Measurements from ENCODE around the gene CTDSP2.
"Not testable (repeated sequence)": the region's sequence is repeated elsewhere in the genome, so short reads cannot be mapped to it uniquely, and the experiment has no call there.

CTDSP2 gene

DNA sequence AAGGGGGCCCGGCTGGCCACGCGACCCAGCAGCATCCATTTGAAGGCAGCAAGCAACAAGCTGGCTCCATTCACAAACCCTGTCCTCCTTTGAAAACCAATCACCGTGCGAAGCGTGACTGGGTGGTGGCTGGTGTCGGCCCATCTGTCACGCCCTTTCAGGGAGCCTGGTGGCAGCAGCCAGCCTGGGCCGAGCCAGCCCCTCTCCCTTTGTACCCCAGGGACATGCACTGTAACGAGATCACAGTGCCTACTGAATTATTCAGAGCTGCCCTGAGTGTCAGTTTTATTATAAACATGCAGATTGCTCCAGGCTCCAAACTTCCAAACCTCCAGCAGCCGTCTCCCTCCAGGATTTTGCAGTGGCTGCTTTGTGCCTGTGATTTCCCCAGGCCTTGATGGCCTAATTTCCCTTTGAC, 22.3 kb upstream of the CTDSP2 start:
- Mint-ChIP-seq H3K36me3 (ENCODE audit: low read depth) (peaks cover 2% of the 10 kb centered on the region), H3K27me3 (ENCODE audit: low read depth) (no peaks in the 10 kb centered on the region), H3K4me3 (no peak overlapping the region), H3K4me1 (ENCODE audit: low read depth) (peaks cover 5% of the 10 kb centered on the region), H3K27ac (no peak overlapping the region), H3K9me3 (no peaks in the 10 kb centered on the region)

DNA sequence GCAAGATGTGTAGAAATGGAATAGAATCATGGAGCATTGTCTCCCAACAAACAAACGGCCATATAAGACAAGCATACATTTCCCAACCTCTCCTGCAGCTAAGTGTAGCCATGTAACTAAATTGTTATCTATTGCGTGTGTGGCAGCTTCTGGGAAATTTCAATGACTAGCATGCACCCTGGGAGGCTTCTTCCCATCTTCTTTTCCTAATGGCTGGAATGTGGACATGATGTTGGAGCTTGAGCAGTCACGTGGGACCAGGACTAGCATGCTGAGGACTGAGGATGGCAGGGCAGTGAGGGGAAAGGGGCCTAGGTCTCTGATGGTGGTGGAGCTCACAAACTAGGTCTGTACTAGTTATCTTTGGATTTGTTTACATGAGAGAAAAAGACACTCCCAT, 21.7 kb upstream of the CTDSP2 start:
- H3K27me3 Mint-ChIP-seq (ENCODE audit: low read depth) = no peaks in the 10 kb centered on the region

DNA sequence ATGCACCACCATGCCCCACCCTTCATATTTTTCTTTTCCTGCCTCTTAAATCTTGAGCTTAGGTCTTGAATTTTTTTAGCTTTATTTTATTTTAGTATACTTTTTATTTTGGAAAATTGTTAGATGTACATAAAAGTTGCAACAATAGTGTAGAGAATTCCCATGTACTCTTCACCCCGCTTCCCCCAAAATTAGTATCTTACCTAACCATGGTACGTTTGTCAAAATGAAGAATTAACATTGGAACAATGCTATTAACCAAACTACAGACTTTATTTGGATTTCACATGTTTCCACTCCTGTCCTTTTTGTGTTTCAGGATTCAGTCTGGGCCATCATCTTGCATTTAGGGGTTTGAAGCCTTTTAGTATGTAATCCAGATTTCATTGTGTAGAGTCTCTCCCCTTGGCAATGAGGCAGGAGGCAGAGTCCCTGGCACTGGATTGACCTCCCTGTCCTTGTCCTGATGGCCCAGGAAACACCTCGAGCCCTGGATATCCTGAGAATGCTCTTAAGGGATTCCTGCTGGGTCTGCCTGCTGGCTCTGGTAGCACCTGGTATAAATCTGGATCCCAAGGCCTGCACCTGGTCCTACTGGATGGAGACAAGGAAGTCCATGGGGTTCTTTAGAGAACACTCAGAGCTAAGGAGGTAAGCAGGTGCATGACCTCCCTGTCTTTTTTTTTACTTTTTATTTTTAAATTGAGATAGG, 19.9 kb upstream of the CTDSP2 start:
- Mint-ChIP-seq H3K27ac (no peak overlapping the region), H3K9me3 (no peaks in the 10 kb centered on the region), H3K36me3 (ENCODE audit: low read depth) (no peaks in the 10 kb centered on the region), H3K27me3 (ENCODE audit: low read depth) (peaks cover 4% of the 10 kb centered on the region), H3K4me3 (no peak overlapping the region), H3K4me1 (ENCODE audit: low read depth) (peaks cover 5% of the 10 kb centered on the region)

More for the DNA sequence above, 21.7 kb upstream of the CTDSP2 start:
- Mint-ChIP-seq H3K4me3 (no peak overlapping the region), H3K4me1 (ENCODE audit: low read depth) (peaks cover 5% of the 10 kb centered on the region), H3K27ac (no peak overlapping the region), H3K36me3 (ENCODE audit: low read depth) (peaks cover 2% of the 10 kb centered on the region), H3K9me3 (no peaks in the 10 kb centered on the region)

DNA sequence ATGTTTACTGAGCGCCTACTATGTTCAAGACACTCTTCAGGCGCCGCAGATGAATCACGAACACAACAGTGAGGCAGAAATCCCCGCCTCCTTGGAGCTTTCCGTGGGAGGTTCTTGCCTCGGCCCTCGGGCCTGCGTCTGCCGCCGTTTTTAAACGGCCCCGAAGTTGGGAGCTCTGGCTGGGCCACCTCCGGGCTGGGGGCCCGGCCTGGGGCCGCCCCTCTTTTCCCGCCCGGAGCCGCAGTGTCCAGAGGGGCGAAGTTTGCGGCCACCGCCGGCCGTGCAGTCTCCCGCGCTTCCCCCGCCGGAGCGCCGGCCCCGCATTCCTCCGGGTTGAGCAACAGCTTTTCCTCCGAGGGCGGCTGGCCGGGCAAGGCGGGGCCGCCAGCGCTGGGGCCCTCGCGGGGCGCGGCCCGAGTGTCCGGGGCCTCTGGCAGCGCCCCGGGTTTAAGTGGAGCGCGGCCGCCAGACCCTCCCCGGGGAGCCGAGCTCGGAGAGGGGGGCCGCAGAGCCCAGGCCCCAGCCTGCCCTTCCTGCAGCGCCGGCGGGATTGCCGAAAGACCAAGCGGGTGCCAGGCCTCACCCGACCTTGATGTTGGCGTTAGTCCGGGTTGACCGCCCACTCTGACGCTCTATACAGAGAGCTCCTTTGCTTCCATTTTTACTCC, 18.7 kb upstream of the CTDSP2 start:
- Mint-ChIP-seq H3K4me3 (peak overlapping the region; percentile 79), H3K4me1 (ENCODE audit: low read depth) (peaks cover 5% of the 10 kb centered on the region), H3K27me3 (ENCODE audit: low read depth) (peaks cover 4% of the 10 kb centered on the region), H3K27ac (peak overlapping the region; percentile 78), H3K9me3 (no peaks in the 10 kb centered on the region), H3K36me3 (ENCODE audit: low read depth) (no peaks in the 10 kb centered on the region)

DNA sequence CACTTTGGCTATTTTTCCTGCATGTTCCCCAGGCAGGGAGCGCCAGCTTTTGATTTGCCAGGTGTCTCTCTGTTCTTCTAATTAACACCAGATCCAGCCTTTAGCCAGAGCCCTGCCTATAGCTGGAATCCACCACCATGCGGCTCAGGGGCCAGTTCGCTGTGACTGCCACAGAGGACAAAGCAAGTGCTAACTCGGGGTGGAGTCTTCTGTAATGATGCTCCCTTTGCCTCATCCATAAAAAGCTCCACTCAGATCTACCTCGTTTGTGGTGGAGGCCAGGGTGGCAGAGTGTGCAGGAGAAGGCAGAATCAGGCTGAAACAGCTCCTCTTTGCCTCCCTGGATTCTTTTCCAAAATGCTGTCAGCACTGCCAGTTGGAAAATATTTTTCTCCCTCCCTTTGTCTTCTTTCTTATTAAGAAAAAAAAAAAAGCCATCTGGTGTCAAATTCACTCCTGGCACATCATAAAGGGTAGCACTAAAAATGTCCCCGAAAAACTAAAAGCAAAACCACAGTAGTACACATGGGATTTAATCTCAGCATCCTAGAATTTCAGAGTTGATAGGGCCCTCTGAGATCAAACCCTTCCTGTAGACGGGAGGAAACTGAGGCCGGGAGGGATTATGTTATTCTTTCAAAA, 18.0 kb upstream of the CTDSP2 start:
- H3K27ac Mint-ChIP-seq = no peak overlapping the region
- H3K9me3 Mint-ChIP-seq = no peaks in the 10 kb centered on the region
- peak overlapping the region; percentile 40 for H3K4me3 Mint-ChIP-seq
- H3K36me3 Mint-ChIP-seq (ENCODE audit: low read depth) = no peaks in the 10 kb centered on the region
- H3K27me3 Mint-ChIP-seq (ENCODE audit: low read depth) = peaks cover 8% of the 10 kb centered on the region
- H3K4me1 Mint-ChIP-seq (ENCODE audit: low read depth) = peaks cover 5% of the 10 kb centered on the region

DNA sequence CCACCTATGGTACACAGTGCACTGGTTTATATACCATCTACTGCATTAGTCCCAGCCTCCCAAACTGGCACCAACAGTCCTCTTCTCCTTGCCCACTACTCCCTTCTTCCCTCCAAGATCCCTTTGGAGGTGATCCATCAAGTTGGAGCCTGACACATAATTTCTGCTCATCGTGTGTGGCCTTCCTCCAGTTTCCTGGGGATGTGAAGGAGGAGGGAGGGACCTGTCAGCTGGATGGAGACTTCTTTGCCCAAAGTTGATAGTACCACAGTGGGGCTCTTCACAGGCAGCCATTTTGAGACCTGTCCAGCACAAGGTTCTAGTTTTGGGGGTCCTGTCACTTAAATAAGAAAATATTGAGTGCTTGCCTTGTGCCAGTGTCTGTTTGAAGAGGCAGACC, 17.1 kb upstream of the CTDSP2 start:
- no peak overlapping the region for H3K4me3 Mint-ChIP-seq
- no peaks in the 10 kb centered on the region for H3K36me3 Mint-ChIP-seq (ENCODE audit: low read depth)
- peaks cover 9% of the 10 kb centered on the region for H3K27me3 Mint-ChIP-seq (ENCODE audit: low read depth)
- H3K9me3 Mint-ChIP-seq = no peaks in the 10 kb centered on the region
- H3K4me1 Mint-ChIP-seq (ENCODE audit: low read depth) = peaks cover 5% of the 10 kb centered on the region
- H3K27ac Mint-ChIP-seq = no peak overlapping the region

DNA sequence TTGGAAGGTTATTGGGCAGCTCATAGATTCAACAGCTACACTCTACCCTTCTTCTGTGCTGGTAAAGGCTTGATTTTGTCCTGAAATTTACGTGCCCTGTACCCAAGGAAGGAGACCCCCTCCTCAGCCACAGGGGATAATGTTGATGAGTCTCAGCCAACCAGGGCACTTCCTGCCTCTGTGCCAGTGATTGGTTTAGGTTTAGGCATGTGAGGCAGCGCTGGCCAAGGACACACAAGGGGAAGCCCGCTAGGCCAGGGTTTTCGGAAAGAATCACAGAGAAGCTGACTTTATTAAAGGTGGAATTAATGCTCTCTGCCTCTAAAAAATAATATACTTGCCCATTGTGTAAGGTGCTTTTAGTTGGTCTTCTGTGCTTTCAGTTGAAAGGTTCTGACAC, 15.4 kb upstream of the CTDSP2 start:
- no peak overlapping the region for H3K27ac Mint-ChIP-seq
- H3K4me3 Mint-ChIP-seq = no peak overlapping the region
- H3K4me1 Mint-ChIP-seq (ENCODE audit: low read depth) = peaks cover 5% of the 10 kb centered on the region
- peaks cover 11% of the 10 kb centered on the region for H3K27me3 Mint-ChIP-seq (ENCODE audit: low read depth)
- no peaks in the 10 kb centered on the region for H3K36me3 Mint-ChIP-seq (ENCODE audit: low read depth)
- H3K9me3 Mint-ChIP-seq = no peaks in the 10 kb centered on the region

DNA sequence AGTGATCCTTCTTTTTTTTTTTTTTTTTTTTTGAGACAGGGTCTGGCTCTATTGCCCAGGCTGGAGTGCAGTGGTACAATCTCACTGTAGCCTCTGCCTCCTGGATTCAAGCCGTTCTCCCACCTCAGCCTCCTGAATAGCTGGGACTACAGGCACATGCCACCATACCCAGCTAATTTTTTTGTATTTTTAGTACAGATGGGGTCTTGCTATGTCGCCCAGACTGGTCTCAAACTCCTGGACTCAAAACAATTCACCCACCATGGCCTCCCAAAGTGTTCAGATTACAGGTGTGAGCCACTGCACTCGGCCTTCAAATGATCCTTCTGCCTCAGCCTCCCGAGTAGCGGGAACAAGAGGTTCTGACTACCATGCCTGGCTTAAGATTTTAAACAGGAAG, 14.4 kb upstream of the CTDSP2 start:
- not testable (repeated sequence) for H3K36me3 Mint-ChIP-seq (ENCODE audit: low read depth); H3K27ac Mint-ChIP-seq; H3K4me1 Mint-ChIP-seq (ENCODE audit: low read depth); H3K4me3 Mint-ChIP-seq; H3K9me3 Mint-ChIP-seq
- peaks cover 16% of the 10 kb centered on the region for H3K27me3 Mint-ChIP-seq (ENCODE audit: low read depth)

DNA sequence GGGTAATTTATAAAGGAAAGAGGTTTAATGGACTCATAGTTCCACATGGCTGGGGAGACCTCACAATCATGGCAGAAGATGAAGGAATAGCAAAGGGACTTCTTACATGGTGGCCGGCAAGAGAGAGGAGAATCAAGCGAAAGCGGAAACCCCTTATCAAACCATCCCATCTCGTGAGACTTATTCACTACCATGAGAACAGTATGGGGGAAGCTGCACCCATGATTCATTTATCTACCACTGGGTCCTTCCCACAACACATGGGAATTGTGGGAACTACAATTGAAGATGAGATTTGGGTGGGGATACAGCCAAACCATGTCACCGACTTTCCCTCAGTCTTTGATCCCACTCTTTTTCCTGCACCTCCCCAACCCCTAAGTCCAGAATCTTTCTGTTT, 12.6 kb upstream of the CTDSP2 start:
- Mint-ChIP-seq H3K4me1 (ENCODE audit: low read depth) (no peaks in the 10 kb centered on the region), H3K27me3 (ENCODE audit: low read depth) (peaks cover 26% of the 10 kb centered on the region), H3K27ac (no peak overlapping the region), H3K36me3 (ENCODE audit: low read depth) (no peaks in the 10 kb centered on the region), H3K9me3 (no peaks in the 10 kb centered on the region), H3K4me3 (no peak overlapping the region)

DNA sequence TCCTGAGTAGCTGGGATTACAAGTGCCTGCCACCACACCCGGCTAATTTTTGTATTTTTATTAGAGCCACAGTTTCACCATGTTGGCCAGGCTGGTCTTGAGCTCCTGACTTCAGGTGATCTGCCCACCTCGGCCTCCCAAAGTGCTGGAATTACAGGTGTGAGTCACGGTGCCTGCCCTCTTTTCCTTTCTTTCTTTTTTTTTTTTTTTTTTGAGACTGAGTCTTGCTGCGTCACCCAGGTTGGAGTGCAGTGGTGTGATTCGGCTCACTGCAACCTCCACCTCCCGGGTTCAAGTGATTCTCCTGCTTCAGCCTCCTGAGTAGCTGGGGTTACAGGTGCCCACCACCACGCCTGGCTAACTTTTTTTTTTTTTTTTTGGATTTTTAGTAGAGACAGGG, 11.6 kb upstream of the CTDSP2 start:
- peaks cover 34% of the 10 kb centered on the region for H3K27me3 Mint-ChIP-seq (ENCODE audit: low read depth)
- not testable (repeated sequence) for H3K4me1 Mint-ChIP-seq (ENCODE audit: low read depth)

DNA sequence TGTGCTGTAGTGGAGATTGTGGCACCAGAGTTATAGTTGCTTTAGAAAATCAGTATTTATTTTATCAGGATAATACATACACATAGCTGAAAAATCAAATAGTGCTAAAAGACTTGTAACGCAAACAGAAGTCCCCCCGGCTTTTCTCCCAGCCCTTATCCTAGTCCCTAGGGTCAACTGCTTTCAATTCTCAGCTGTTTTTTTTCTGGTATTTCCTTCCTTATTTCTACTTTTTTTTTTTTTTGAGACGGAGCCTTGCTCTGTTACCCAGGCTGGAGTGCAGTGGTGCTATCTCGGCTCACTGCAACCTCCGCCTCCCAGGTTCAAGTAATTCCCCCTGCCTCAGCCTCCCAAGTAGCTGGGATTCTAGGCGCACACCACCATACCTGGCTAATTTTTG, 8.4 kb upstream of the CTDSP2 start:
- H3K27me3 Mint-ChIP-seq (ENCODE audit: low read depth) = peaks cover 50% of the 10 kb centered on the region
- no peak overlapping the region for H3K27ac Mint-ChIP-seq
- H3K36me3 Mint-ChIP-seq (ENCODE audit: low read depth) = no peaks in the 10 kb centered on the region
- H3K4me3 Mint-ChIP-seq = no peak overlapping the region
- peaks cover 2% of the 10 kb centered on the region for H3K4me1 Mint-ChIP-seq (ENCODE audit: low read depth)
- no peaks in the 10 kb centered on the region for H3K9me3 Mint-ChIP-seq

More for the DNA sequence above, 11.6 kb upstream of the CTDSP2 start:
- H3K36me3 Mint-ChIP-seq (ENCODE audit: low read depth); H3K4me3 Mint-ChIP-seq; H3K9me3 Mint-ChIP-seq; H3K27ac Mint-ChIP-seq: not testable (repeated sequence)

DNA sequence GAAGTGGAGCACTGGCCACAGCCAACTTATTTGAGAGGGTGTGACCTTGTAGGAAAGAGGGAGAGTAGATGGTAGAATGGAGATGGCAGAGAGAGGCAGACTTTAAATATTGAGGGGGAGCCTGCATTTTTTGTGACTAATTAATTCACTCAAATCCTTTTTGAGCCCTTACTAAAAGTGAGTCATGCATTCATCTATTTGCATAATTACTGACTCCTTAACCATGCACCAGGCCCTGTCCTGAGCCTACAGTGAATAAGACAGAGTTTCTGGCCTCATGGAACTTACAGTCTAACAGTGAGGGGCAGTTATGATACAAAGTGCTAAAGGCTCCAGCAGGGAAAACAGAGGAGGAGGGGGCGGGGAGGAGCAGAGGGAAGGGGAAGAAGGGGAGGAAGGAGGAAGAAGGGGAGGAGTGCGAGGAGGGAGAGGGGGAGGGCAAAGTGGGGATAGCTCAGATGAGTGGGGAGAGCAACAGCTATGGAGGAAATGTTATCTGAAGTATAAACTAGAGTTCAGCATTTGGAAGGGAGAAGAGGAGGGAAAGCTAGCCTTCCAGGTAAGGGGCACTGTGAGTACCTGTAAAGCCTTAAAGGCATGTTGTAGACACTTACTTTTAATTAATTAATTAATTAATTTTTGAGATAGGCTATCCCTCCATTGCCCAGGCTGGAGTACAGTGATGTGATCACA, 7.5 kb upstream of the CTDSP2 start:
- peaks cover 2% of the 10 kb centered on the region for H3K4me1 Mint-ChIP-seq (ENCODE audit: low read depth)
- no peaks in the 10 kb centered on the region for H3K9me3 Mint-ChIP-seq
- H3K36me3 Mint-ChIP-seq (ENCODE audit: low read depth) = no peaks in the 10 kb centered on the region
- H3K27ac Mint-ChIP-seq = no peak overlapping the region
- peaks cover 52% of the 10 kb centered on the region for H3K27me3 Mint-ChIP-seq (ENCODE audit: low read depth)
- H3K4me3 Mint-ChIP-seq = no peak overlapping the region

DNA sequence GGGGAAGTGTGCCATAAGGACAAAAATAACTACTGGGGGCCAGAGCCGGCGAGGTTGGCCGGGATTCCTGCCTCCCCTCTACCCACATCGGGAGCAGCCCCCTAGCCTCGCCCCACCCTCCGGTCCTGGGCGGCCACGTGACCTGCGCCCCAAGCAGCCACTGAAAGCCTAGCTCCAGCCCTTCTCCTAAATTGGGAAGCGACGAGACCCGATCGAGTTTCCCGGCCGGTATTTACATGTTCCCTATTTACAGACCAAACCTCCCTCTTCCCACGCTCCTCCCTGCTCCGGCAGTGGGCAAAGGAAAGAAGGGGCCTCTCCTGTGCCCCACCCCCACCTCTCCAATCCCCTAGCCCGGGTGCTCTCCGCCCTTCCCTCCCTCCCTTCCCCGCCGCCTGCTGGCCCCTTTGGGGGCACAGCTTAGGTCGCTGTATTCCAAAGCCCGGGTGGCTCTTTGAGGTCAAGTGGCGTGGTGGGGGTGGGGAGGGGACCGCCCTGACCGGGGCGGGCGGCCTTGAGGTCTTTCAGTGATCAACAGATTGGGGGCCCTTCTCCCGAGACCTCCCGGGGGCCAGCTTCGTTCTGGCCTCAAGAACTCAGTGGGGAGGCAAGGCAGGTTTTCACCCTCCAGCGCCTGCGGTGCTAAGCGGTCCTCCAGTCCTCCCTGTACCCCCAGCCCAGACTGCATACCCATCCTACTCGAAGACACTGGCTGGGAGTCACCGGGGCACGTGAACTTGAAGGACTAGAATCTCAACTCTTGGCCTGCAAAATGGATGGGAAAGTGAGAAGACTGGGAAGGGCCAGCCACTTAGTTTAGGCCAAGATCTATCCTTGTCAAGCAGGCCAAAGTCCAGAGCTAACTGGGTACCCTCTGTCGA, 6.3 kb upstream of the CTDSP2 start:
- Mint-ChIP-seq H3K4me3 (no peak overlapping the region), H3K27ac (no peak overlapping the region), H3K4me1 (ENCODE audit: low read depth) (peaks cover 4% of the 10 kb centered on the region), H3K27me3 (ENCODE audit: low read depth) (peaks cover 60% of the 10 kb centered on the region), H3K36me3 (ENCODE audit: low read depth) (no peaks in the 10 kb centered on the region), H3K9me3 (no peaks in the 10 kb centered on the region)

DNA sequence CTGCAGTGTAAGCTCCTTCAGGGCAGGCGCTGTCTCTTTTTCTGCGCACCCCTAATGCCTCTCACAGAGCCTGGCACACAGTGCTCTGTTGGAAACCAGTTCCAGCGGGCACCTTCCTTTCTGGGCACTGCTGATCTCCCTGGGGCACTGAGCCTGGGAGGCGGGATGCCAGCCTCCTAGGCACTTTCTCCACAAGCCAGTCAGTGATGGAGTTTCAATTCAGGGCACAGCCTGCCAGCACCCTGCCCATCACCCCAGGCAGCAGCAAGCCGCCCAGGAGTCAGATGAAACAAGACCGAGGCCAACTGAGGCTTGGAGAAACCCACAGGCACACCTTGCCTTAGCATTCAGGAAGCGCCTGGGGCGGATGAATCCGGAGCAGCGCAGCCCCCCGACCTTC, 5.7 kb upstream of the CTDSP2 start:
- H3K4me3 Mint-ChIP-seq = no peak overlapping the region
- H3K4me1 Mint-ChIP-seq (ENCODE audit: low read depth) = peaks cover 6% of the 10 kb centered on the region

More for the DNA sequence above, 5.7 kb upstream of the CTDSP2 start:
- H3K27ac Mint-ChIP-seq = no peak overlapping the region
- H3K27me3 Mint-ChIP-seq (ENCODE audit: low read depth) = peaks cover 59% of the 10 kb centered on the region
- no peaks in the 10 kb centered on the region for H3K9me3 Mint-ChIP-seq
- no peaks in the 10 kb centered on the region for H3K36me3 Mint-ChIP-seq (ENCODE audit: low read depth)

Data from T-helper 1 cell treated with Interleukin-12 subunit alpha and Interleukin-12 subunit beta and Interleukin-4 antibody, amounts not matched to agents 30 μg/mL and 1 μg/mL, for 36 hours (primary cell).